C4-2B (cell line): ENCODE results near the gene NRXN3.

ENCODE experiments used
- H3K27ac ChIP-seq: fragments of 450-650 bp; 2 replicates; pipeline ENCODE4 v1.5.1; 2017
- ZFX ChIP-seq: fragments of 450-650 bp; IDR thresholded peaks from 2 replicates; pipeline ENCODE4 v1.6.1; 2017
- TF ChIP-seq, protein P1 (sequence below): fragments of 450-650 bp; conservative IDR thresholded peaks from 2 replicates; pipeline ENCODE4 v1.5.1; 2017; ENCODE audit warnings: mild to moderate bottlenecking

Gene NRXN3

GRCh38 chr14:79084861-79085260 lies 914.7 kb downstream of the NRXN3 start:
- TF ChIP-seq ZFX: no peak
- TF ChIP-seq, protein P1, sequence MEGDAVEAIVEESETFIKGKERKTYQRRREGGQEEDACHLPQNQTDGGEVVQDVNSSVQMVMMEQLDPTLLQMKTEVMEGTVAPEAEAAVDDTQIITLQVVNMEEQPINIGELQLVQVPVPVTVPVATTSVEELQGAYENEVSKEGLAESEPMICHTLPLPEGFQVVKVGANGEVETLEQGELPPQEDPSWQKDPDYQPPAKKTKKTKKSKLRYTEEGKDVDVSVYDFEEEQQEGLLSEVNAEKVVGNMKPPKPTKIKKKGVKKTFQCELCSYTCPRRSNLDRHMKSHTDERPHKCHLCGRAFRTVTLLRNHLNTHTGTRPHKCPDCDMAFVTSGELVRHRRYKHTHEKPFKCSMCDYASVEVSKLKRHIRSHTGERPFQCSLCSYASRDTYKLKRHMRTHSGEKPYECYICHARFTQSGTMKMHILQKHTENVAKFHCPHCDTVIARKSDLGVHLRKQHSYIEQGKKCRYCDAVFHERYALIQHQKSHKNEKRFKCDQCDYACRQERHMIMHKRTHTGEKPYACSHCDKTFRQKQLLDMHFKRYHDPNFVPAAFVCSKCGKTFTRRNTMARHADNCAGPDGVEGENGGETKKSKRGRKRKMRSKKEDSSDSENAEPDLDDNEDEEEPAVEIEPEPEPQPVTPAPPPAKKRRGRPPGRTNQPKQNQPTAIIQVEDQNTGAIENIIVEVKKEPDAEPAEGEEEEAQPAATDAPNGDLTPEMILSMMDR: no peak
- no peak overlapping the region for H3K27ac ChIP-seq

DNA sequence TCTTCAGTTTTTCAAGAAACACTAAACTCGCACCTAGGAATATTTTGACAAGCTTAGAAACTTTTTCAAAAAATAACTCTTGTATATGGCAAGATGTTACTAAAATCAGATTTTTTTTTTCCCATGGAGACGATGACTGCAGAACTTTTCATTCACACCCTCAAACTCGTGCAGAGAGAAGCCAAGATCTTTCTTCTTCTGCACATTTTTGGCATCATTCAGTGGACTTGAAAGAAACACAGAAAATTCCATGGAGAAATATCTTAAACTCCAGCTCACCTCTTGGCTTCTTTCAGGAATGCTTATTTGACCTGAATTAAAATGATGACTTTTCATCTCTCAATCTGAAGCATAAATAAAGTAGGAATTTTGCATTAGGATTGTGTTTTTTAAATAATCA lies 919.4 kb downstream of the NRXN3 start:
- TF ChIP-seq ZFX: no peak
- TF ChIP-seq, protein P1: no peak
- no peak overlapping the region for H3K27ac ChIP-seq

- no peak overlapping the region for H3K27ac ChIP-seq
- TF ChIP-seq, protein P1: no peak
- TF ChIP-seq ZFX: no peak
Observed at GRCh38 chr14:79090641-79091180, 920.5 kb downstream of the NRXN3 start.

- H3K27ac ChIP-seq: no peak overlapping the region
- TF ChIP-seq, protein P1: peak; percentile 16
- no peak for TF ChIP-seq ZFX
Observed at GRCh38 chr14:79091381-79091963, 921.3 kb downstream of the NRXN3 start.

DNA sequence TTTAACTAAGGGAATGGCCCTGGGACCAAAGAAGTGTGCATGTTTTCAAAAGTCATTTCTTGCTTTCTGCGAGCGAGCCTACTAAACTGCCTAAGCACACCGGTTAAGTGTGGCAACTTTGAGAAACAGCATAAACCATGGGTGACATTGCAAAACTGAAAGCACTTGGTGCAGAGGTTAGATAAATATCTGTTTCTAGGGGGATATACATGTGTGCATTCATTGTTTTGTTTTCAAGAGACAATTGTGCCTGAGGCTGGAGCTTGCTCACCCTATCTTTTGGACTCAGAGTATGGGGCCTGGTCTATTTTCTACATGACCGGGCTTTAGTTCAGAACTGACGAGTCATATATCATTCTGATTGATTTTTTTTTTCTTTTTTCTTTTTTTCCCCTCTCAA lies 923.4 kb downstream of the NRXN3 start:
- TF ChIP-seq, protein P1: no peak
- no peak for TF ChIP-seq ZFX
- no peak overlapping the region for H3K27ac ChIP-seq

DNA sequence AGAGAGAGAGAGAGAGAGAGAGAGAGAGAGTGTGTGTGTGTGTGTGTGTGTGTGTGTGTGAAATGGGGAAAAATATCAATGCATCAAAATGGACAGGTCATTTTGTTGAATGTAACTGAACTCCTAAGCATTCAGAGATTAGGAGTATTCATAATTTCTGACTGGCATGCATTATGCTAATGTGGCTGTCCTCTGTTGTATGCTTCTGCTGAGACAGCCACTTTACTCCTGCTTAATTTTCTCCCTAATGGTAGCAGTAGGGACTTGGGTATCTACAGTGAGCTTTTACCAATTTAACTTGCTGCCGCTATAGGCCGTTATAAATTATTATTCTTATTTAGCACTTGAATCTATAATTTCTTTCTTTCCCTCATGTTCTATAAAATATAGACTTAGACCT lies 924.8 kb downstream of the NRXN3 start:
- H3K27ac ChIP-seq: no peak overlapping the region

DNA sequence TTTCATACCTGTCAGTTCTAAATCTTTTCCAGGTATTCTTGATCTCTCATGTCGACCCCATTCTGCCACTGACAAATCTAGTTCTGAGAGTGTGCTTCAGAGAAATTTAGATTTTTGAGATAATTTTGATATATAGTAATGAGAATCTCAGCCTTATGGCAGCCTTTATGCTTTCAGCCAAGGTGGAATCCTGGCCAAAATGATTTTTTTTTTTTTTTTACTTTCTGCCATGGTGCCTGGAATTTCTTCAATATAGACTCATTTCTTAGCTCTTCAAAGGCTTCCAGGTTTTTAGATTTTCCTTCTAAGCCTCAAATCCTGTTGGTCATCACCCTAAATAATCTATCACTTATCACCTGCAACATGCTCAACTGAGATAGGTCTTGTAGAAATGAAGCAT lies 926.6 kb downstream of the NRXN3 start:
- TF ChIP-seq, protein P1: no peak
- TF ChIP-seq ZFX: no peak
- no peak overlapping the region for H3K27ac ChIP-seq

More for the DNA sequence above, 924.8 kb downstream of the NRXN3 start:
- TF ChIP-seq, protein P1: no peak
- TF ChIP-seq ZFX: no peak
